ENCODE data around the gene TNFRSF25.

- TF ChIP-seq POLR2A (IDR thresholded peaks at IDR 0.05) (no peak), CTCF (IDR thresholded peaks at IDR 0.05) (no peak)
Observed at GRCh38 chr1:6441586-6441985, 24.4 kb downstream of the TNFRSF25 start.
